ENCODE measurements around the gene ZNF532.

The ZNF532 gene

GRCh38 chr18:58827428-58827827 lies 37.2 kb upstream of the ZNF532 start:
- ATAC-seq = no peak
- no peak for TF ChIP-seq CSDC2 (CRISPR knock-in tag; IDR thresholded peaks at IDR 0.05)
- no peak for TF ChIP-seq BACH2 (CRISPR knock-in tag; IDR thresholded peaks at IDR 0.05; ENCODE audit: borderline replicate concordance)
- TF ChIP-seq PATZ1 (CRISPR knock-in tag; IDR thresholded peaks at IDR 0.05; ENCODE audit: borderline replicate concordance) = no peak
- TF ChIP-seq ZFP3 (CRISPR knock-in tag; IDR thresholded peaks at IDR 0.05) = no peak
- no peak for TF ChIP-seq CSRNP3 (CRISPR knock-in tag; IDR thresholded peaks at IDR 0.05)
- TF ChIP-seq ZFP30 (CRISPR knock-in tag; IDR thresholded peaks at IDR 0.05) = no peak
- no peak for TF ChIP-seq ZNF8 (CRISPR knock-in tag; IDR thresholded peaks at IDR 0.05)
- TF ChIP-seq RARB (CRISPR knock-in tag; IDR thresholded peaks at IDR 0.05) = no peak

GRCh38 chr18:58827886-58828285 lies 36.8 kb upstream of the ZNF532 start:
- no peak for ATAC-seq
- no peak for TF ChIP-seq RARB (CRISPR knock-in tag; IDR thresholded peaks at IDR 0.05)
- TF ChIP-seq POU6F1 (CRISPR knock-in tag; IDR thresholded peaks at IDR 0.05; ENCODE audit: borderline replicate concordance, low read depth) = no peak
- no peak for TF ChIP-seq ISL1 (CRISPR knock-in tag; IDR thresholded peaks at IDR 0.05)
- TF ChIP-seq ZNF8 (CRISPR knock-in tag; IDR thresholded peaks at IDR 0.05) = no peak
- no peak for TF ChIP-seq ZFP3 (CRISPR knock-in tag; IDR thresholded peaks at IDR 0.05)
- no peak for TF ChIP-seq GLIS3 (CRISPR knock-in tag; IDR thresholded peaks at IDR 0.05)
- no peak for TF ChIP-seq CSDC2 (CRISPR knock-in tag; IDR thresholded peaks at IDR 0.05)
- no peak for TF ChIP-seq TCF4 (CRISPR knock-in tag; IDR thresholded peaks at IDR 0.05; ENCODE audit: borderline replicate concordance)
- no peak for TF ChIP-seq ESRRG (CRISPR knock-in tag; IDR thresholded peaks at IDR 0.05)
- no peak for TF ChIP-seq ZNF70 (CRISPR knock-in tag; IDR thresholded peaks at IDR 0.05)
- no peak for TF ChIP-seq TOX (CRISPR knock-in tag; IDR thresholded peaks at IDR 0.05; ENCODE audit: borderline replicate concordance)
- no peak for TF ChIP-seq ZFP30 (CRISPR knock-in tag; IDR thresholded peaks at IDR 0.05)
- TF ChIP-seq PPARA (CRISPR knock-in tag; IDR thresholded peaks at IDR 0.05; ENCODE audit: borderline replicate concordance) = no peak
- TF ChIP-seq ZNF565 (CRISPR knock-in tag; conservative IDR thresholded peaks at IDR 0.05; ENCODE audit: low read depth) = no peak
- TF ChIP-seq CREB5 (CRISPR knock-in tag; IDR thresholded peaks at IDR 0.05; ENCODE audit: low read depth) = no peak
- TF ChIP-seq BACH2 (CRISPR knock-in tag; IDR thresholded peaks at IDR 0.05; ENCODE audit: borderline replicate concordance) = no peak
- TF ChIP-seq PATZ1 (CRISPR knock-in tag; IDR thresholded peaks at IDR 0.05; ENCODE audit: borderline replicate concordance) = no peak
- no peak for TF ChIP-seq TSHZ2 (CRISPR knock-in tag; IDR thresholded peaks at IDR 0.05)

Measured in SK-N-SH treated with all-trans-retinoic acid at 6 μM for 48 hours (cell line).